ENCODE measurements around the gene PADI2. TPM values are rescaled to one million over a fixed set of nuclear protein-coding genes. Genes with fewer than 3 reads are reported as not detected.

PADI2 gene
- total RNA-seq, 4 donors from 2014 or later: 15.4 to 27.2 (median 18.6) TPM

DNA sequence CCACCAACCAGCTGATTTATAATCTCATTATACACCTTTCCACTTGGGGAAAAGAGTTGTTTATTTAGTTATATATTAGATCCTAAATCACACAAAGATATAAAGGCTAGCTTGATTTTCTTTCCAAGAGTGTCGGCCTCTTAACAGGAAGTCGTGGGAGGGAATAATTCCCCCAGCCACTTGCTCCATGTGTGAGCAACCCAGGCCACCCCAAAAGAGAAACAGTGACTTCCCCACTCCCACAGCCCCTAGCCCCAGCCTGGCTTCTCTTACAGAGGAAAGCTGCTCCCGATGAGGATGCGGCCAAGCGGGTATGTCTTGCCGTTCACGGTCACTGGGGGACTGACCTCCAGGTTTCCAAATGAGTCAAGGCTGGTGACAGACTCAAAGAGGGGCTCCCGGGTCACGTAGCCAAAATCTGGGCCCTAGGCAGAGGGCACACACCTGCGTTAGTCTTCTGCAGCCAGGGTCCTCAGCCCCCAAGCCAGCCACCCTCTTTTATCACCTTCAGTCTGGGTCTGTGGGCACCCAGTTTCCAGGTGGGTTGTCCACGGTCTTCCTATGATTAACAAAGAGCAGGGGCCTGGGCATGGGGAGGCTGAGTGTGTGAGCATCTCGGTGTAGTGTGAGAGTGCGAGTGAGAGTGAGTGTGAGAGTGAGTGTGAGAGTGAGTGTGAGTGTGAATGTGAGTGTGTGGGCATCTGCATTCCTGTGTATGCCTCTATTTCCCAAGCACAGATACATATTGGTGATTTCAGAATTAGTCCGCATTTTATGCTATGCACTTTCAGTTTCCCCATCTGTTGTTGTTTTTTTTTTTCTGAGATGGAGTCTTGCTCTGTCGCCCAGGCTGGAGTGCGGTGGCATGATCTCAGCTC lies 40.0 kb downstream of the PADI2 start:
- Histone ChIP-seq H3K27me3 (no peaks in the 10 kb centered on the region), H3K36me3 (no peaks in the 10 kb centered on the region), H3K9me3 (no peaks in the 10 kb centered on the region), H3K4me1 (no peaks in the 10 kb centered on the region), H3K4me3 (no peak overlapping the region), H3K27ac (no peak overlapping the region)
- 91% methylated on average over 14 of the region's 16 CpGs for WGBS
- no peak for DNase-seq (ENCODE audit: low spot score in 2 of 2)
- TF ChIP-seq, protein P1, sequence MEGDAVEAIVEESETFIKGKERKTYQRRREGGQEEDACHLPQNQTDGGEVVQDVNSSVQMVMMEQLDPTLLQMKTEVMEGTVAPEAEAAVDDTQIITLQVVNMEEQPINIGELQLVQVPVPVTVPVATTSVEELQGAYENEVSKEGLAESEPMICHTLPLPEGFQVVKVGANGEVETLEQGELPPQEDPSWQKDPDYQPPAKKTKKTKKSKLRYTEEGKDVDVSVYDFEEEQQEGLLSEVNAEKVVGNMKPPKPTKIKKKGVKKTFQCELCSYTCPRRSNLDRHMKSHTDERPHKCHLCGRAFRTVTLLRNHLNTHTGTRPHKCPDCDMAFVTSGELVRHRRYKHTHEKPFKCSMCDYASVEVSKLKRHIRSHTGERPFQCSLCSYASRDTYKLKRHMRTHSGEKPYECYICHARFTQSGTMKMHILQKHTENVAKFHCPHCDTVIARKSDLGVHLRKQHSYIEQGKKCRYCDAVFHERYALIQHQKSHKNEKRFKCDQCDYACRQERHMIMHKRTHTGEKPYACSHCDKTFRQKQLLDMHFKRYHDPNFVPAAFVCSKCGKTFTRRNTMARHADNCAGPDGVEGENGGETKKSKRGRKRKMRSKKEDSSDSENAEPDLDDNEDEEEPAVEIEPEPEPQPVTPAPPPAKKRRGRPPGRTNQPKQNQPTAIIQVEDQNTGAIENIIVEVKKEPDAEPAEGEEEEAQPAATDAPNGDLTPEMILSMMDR (IDR thresholded peaks at IDR 0.05): no peak
- TF ChIP-seq EP300 (IDR thresholded peaks at IDR 0.05): no peak

DNA sequence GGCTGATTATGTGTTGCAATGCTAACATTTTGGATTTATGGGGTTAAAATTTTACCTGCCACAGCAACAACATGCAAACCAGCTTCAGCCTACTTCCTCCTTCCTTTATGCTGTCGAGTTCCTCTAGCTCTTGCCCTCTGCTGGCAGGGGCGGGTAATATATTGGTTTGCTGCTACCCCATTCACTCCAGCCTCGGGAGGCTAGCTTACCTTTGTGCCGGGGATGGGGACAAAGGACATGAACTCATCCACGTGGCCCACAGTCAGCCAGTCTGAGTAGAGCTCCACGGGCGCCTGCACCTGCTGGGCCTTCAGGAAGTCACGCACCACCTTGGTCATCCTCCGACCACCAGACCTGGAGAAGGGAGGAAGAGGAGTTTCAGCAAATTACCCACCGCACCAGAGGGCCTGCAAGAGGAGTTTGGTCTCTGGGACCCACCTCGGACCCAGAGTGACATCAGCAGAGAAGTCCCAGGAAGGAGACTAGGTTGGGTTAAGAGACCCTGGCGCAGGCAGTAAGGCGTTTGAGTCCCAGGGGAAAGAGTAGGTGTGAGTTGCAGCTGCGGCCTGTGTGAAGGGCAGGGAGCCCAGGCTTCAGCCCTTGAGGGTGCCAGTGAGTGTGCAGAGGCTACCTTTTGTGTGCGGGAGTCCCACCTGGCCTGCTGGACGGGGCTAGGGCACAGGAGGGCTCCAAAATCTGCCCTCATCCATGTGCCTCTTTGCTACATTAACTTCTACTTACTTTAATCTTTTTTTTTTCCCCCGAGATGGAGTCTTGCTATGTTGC lies 43.6 kb downstream of the PADI2 start:
- H3K27ac ChIP-seq: no peak overlapping the region
- 79% methylated on average over 15 of the region's 17 CpGs for WGBS
- TF ChIP-seq EP300 (IDR thresholded peaks at IDR 0.05): no peak
- TF ChIP-seq POLR2A (IDR thresholded peaks at IDR 0.05): no peak
- no peak for TF ChIP-seq POLR2AphosphoS5 (IDR thresholded peaks at IDR 0.05)
- TF ChIP-seq, protein P1 (IDR thresholded peaks at IDR 0.05): no peak
- H3K9me3 ChIP-seq: no peaks in the 10 kb centered on the region
- H3K4me3 ChIP-seq: no peak overlapping the region
- H3K36me3 ChIP-seq: no peaks in the 10 kb centered on the region
- H3K4me1 ChIP-seq: no peaks in the 10 kb centered on the region
- no peak for DNase-seq (ENCODE audit: low spot score in 2 of 2)
- no peaks in the 10 kb centered on the region for H3K27me3 ChIP-seq

DNA sequence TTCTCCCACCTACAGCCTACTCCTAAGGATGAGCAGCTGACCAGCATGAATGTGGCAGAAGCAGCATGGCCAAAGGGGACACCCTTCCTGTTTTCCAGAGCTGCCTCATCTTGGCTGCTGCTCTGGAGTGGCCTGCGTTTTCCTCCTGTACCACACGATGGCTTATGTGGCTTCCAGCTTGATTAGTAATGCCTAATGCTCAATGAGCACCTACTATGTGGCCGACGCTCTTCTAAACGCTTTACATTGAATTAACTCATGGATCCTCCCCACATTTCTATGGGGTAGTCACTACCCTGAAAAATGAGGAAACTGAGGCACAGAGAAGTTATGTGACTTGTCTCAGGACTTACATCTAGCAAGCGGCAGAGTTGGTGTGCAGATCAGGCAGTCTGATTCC lies 47.5 kb downstream of the PADI2 start:
- no peak for DNase-seq (ENCODE audit: low spot score in 2 of 2)
- no peak overlapping the region for H3K4me3 ChIP-seq
- no peaks in the 10 kb centered on the region for H3K4me1 ChIP-seq
- H3K9me3 ChIP-seq: no peaks in the 10 kb centered on the region
- no peak for TF ChIP-seq POLR2A (IDR thresholded peaks at IDR 0.05)
- TF ChIP-seq, protein P1 (IDR thresholded peaks at IDR 0.05): no peak
- TF ChIP-seq POLR2AphosphoS5 (IDR thresholded peaks at IDR 0.05): no peak
- no peak for TF ChIP-seq EP300 (IDR thresholded peaks at IDR 0.05)
- H3K36me3 ChIP-seq: no peaks in the 10 kb centered on the region
- 88% methylated on average over 6 of the region's 6 CpGs for WGBS
- H3K27me3 ChIP-seq: no peaks in the 10 kb centered on the region
- no peak overlapping the region for H3K27ac ChIP-seq

DNA sequence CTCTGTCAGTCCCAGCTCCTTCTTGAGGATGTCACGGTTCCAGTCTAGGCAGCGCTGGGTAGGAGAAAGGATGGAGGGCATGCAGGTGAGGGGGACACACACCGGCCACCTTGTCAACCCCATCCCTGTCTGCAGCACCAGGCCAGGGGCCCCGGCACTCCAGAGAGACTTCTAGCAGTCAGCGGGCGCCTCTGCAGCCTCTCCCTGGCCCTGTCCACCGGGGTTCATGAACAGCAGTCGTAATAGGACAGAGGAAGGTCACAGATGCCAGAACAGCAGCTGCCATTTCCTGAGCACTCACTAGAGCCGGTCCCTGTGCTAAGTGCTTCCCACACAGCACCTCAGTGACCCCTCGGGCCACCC lies 49.1 kb downstream of the PADI2 start:
- H3K36me3 ChIP-seq: no peaks in the 10 kb centered on the region
- H3K27me3 ChIP-seq: no peaks in the 10 kb centered on the region
- H3K4me1 ChIP-seq: no peaks in the 10 kb centered on the region
- H3K9me3 ChIP-seq: no peaks in the 10 kb centered on the region
- H3K27ac ChIP-seq: no peak overlapping the region
- TF ChIP-seq EP300 (IDR thresholded peaks at IDR 0.05) (no peak), POLR2AphosphoS5 (IDR thresholded peaks at IDR 0.05) (no peak), POLR2A (IDR thresholded peaks at IDR 0.05) (no peak)
- TF ChIP-seq, protein P1 (IDR thresholded peaks at IDR 0.05): no peak
- 81% methylated on average over 8 of the region's 10 CpGs for WGBS
- DNase-seq (ENCODE audit: low spot score in 2 of 2): no peak
- no peak overlapping the region for H3K4me3 ChIP-seq
